SU-DHL-6 (cell line): ENCODE measurements around the gene BMPR2.

Experiments used
- H2AFZ ChIP-seq: fragments of 200-600 bp; sonication (generic); 2 replicates; pipeline ENCODE4 v1.6.1; 2014; ENCODE audit warnings: low read depth, mild to moderate bottlenecking, moderate library complexity, mixed read lengths, antibody characterized with exemption, low read length; ENCODE audit not compliant: severe bottlenecking
- H3F3A ChIP-seq: fragments of 200-600 bp; shearing (Covaris generic); 2 replicates; pipeline ENCODE4 v1.6.0; 2016; ENCODE audit warnings: antibody characterized with exemption, mild to moderate bottlenecking; ENCODE audit not compliant: insufficient read depth
- H3K27ac ChIP-seq: fragments of 200-600 bp; sonication (generic); 2 replicates; pipeline ENCODE4 v1.5.1; 2016; ENCODE audit warnings: low read depth, mild to moderate bottlenecking, low read length, moderate library complexity, mixed read lengths
- H3K27me3 ChIP-seq: fragments of 200-600 bp; sonication (generic), shearing (Covaris generic); 2 replicates; pipeline ENCODE4 v1.6.0; 2014; ENCODE audit warnings: mild to moderate bottlenecking, low read length
- H3K36me3 ChIP-seq: fragments of 200-600 bp; sonication (generic); 2 replicates; pipeline ENCODE4 v1.6.1; 2014; ENCODE audit warnings: mild to moderate bottlenecking, low read length, mixed read lengths
- H3K4me2 ChIP-seq: fragments of 300-600, 200-600 bp; shearing (Covaris generic), sonication (generic); 2 replicates; pipeline ENCODE4 v1.6.0; 2014; ENCODE audit warnings: low read length, low read depth, mild to moderate bottlenecking; ENCODE audit not compliant: poor library complexity, severe bottlenecking
- H3K4me3 ChIP-seq: fragments of 200-600 bp; sonication (generic); 2 replicates; pipeline ENCODE4 v1.5.1; 2014; ENCODE audit warnings: antibody characterized with exemption, low read length, mild to moderate bottlenecking, mixed read lengths; ENCODE audit not compliant: insufficient read depth, poor library complexity, severe bottlenecking
- H3K79me2 ChIP-seq: fragments of 200-600 bp; sonication (generic); 2 replicates; pipeline ENCODE4 v1.6.1; 2014; ENCODE audit warnings: mild to moderate bottlenecking, low read length, moderate library complexity; ENCODE audit not compliant: insufficient read depth
- H3K9ac ChIP-seq: fragments of 200-600 bp; sonication (generic); 2 replicates; pipeline ENCODE4 v1.7.0; 2014; ENCODE audit warnings: mild to moderate bottlenecking, low read length
- H3K9me2 ChIP-seq: fragments of 200-600 bp; sonication (generic); replicated peaks from 2 replicates; pipeline ENCODE4 v1.6.1; 2014; ENCODE audit warnings: low read length; ENCODE audit not compliant: insufficient read depth
- H3K9me3 ChIP-seq: fragments of 200-600 bp; sonication (generic); 2 replicates; pipeline ENCODE4 v1.6.1; 2014; ENCODE audit warnings: low read length, mixed read lengths; ENCODE audit not compliant: insufficient read depth
- H4K20me1 ChIP-seq: fragments of 200-600 bp; sonication (generic); 2 replicates; pipeline ENCODE4 v1.6.1; 2014; ENCODE audit warnings: low read depth, mild to moderate bottlenecking, antibody characterized with exemption, low read length, moderate library complexity, mixed read lengths
- CTCF ChIP-seq: fragments of 200-600 bp; sonication (generic); IDR thresholded peaks from one replicate; pipeline ENCODE4 v1.5.1; 2017; ENCODE audit warnings: antibody characterized with exemption, mild to moderate bottlenecking, low read length, moderate library complexity; ENCODE audit not compliant: insufficient read depth, poor library complexity, severe bottlenecking
- EZH2phosphoT487 ChIP-seq: fragments of 200-600 bp; sonication (generic), shearing (Covaris generic); conservative IDR thresholded peaks from 2 replicates; pipeline ENCODE4 v1.6.1; 2018; ENCODE audit warnings: mild to moderate bottlenecking, antibody characterized with exemption, low read length, moderate library complexity, mixed read lengths

The BMPR2 gene

GRCh38 chr2:202406445-202406978, 30.4 kb downstream of the BMPR2 start:
- TF ChIP-seq CTCF = no peak
- TF ChIP-seq EZH2phosphoT487 = no peak
- Histone ChIP-seq H3K9me3 (no peaks in the 10 kb centered on the region), H3K36me3 (no peaks in the 10 kb centered on the region), H2AFZ (no peak overlapping the region), H3K79me2 (no peaks in the 10 kb centered on the region), H3K27ac (no peak overlapping the region), H3K9ac (no peak overlapping the region), H3F3A (no peaks in the 10 kb centered on the region), H3K27me3 (no peaks in the 10 kb centered on the region), H3K4me3 (no peak overlapping the region), H3K9me2 (no peaks in the 10 kb centered on the region), H3K4me2 (no peak overlapping the region), H4K20me1 (no peaks in the 10 kb centered on the region)

GRCh38 chr2:202408546-202409140, 32.5 kb downstream of the BMPR2 start:
- no peak overlapping the region for H3K27ac ChIP-seq
- no peak overlapping the region for H3K4me3 ChIP-seq
- no peaks in the 10 kb centered on the region for H3F3A ChIP-seq
- no peaks in the 10 kb centered on the region for H3K36me3 ChIP-seq
- H3K9me3 ChIP-seq = no peaks in the 10 kb centered on the region
- no peaks in the 10 kb centered on the region for H3K9me2 ChIP-seq
- H3K4me2 ChIP-seq = no peak overlapping the region
- no peaks in the 10 kb centered on the region for H3K27me3 ChIP-seq
- no peak for TF ChIP-seq CTCF
- TF ChIP-seq EZH2phosphoT487 = no peak
- H2AFZ ChIP-seq = no peak overlapping the region
- no peaks in the 10 kb centered on the region for H3K79me2 ChIP-seq
- no peaks in the 10 kb centered on the region for H4K20me1 ChIP-seq
- no peak overlapping the region for H3K9ac ChIP-seq

- Histone ChIP-seq H3K4me2 (no peak overlapping the region), H3K79me2 (no peaks in the 10 kb centered on the region)
Observed at GRCh38 chr2:202410092-202410491, 34.0 kb downstream of the BMPR2 start.

More at GRCh38 chr2:202410092-202410491, 34.0 kb downstream of the BMPR2 start:
- H2AFZ ChIP-seq = no peak overlapping the region
- no peaks in the 10 kb centered on the region for H3K9me3 ChIP-seq
- no peak overlapping the region for H3K9ac ChIP-seq
- no peak overlapping the region for H3K27ac ChIP-seq
- no peaks in the 10 kb centered on the region for H3K36me3 ChIP-seq
- no peaks in the 10 kb centered on the region for H3K27me3 ChIP-seq
- no peaks in the 10 kb centered on the region for H4K20me1 ChIP-seq
- TF ChIP-seq EZH2phosphoT487 = no peak
- no peak for TF ChIP-seq CTCF
- no peak overlapping the region for H3K4me3 ChIP-seq
- no peaks in the 10 kb centered on the region for H3K9me2 ChIP-seq
- H3F3A ChIP-seq = no peaks in the 10 kb centered on the region
